C4-2B (cell line): ENCODE results near the gene EXOG.

Source experiments
- ZFX ChIP-seq: fragments of 450-650 bp; IDR thresholded peaks from 2 replicates; pipeline ENCODE4 v1.6.1; 2017
- TF ChIP-seq, protein P1 (sequence below): fragments of 450-650 bp; conservative IDR thresholded peaks from 2 replicates; pipeline ENCODE4 v1.5.1; 2017; ENCODE audit warnings: mild to moderate bottlenecking

DNA sequence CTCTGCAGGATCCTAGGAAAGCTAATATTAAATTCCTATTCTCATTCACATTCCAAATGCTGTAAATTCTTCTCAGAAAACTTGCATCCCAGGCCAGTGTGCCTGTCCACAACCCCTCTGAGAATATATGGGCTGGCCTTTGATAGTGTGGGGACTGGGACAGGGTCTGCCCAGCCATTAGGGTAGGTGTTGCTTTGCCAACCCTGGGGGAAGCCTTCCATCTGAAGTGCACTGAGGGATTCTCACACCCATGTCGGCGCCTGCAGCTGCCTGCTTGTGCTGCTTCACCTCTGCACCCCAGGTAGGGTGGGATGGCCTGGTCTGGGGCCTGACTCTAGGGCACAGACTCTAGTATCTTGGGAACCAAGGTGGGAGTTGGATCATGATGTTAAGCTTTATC is 15.2 kb upstream of the EXOG start:
- TF ChIP-seq, protein P1, sequence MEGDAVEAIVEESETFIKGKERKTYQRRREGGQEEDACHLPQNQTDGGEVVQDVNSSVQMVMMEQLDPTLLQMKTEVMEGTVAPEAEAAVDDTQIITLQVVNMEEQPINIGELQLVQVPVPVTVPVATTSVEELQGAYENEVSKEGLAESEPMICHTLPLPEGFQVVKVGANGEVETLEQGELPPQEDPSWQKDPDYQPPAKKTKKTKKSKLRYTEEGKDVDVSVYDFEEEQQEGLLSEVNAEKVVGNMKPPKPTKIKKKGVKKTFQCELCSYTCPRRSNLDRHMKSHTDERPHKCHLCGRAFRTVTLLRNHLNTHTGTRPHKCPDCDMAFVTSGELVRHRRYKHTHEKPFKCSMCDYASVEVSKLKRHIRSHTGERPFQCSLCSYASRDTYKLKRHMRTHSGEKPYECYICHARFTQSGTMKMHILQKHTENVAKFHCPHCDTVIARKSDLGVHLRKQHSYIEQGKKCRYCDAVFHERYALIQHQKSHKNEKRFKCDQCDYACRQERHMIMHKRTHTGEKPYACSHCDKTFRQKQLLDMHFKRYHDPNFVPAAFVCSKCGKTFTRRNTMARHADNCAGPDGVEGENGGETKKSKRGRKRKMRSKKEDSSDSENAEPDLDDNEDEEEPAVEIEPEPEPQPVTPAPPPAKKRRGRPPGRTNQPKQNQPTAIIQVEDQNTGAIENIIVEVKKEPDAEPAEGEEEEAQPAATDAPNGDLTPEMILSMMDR = no peak
- no peak for TF ChIP-seq ZFX
